Endothelial cell of umbilical vein (primary cell): ENCODE results near the gene KIF26B. TPM values are rescaled to one million over a fixed set of nuclear protein-coding genes. Genes with fewer than 3 reads are reported as not detected.

Source experiments
- BruUV-seq: library from RNA; stranded (reverse); fragments of 400-500 nt; replicated peaks from 2 replicates; lab custom pipeline; 2021; lab: Mats Ljungman, UMichigan
- CTCF ChIA-PET: fragments of 300-600, 350-600 bp; sonication (Branson Sonifier 250); formaldehyde crosslinking; loops from one replicate; lab custom pipeline; 2021; ENCODE audit warnings: antibody characterized with exemption, inconsistent platforms; lab: Charles Lee
- POLR2A ChIA-PET: fragments of 300-600, 350-600 bp; sonication (Branson Sonifier 250); formaldehyde crosslinking; loops from one replicate; lab custom pipeline; 2021; ENCODE audit warnings: antibody characterized with exemption, inconsistent platforms; lab: Charles Lee
- DNase-seq: peaks from one replicate; pipeline ENCODE4 v3.0.0-alpha.2; 2011; ENCODE audit warnings: low read depth, low spot score
- FAIRE-seq: peaks from 2 replicates; lab custom pipeline; 2011; peaks lifted over from hg19 to GRCh38; lab: Jason Lieb, UNC
- H2AFZ ChIP-seq: 2 replicates; pipeline ENCODE4 v1.6.0; 2012; ENCODE audit warnings: low read depth, low read length, control low read depth, inconsistent platforms
- H3K27ac ChIP-seq: 2 replicates; pipeline ENCODE4 v1.5.1; 2011; ENCODE audit warnings: low read depth, mild to moderate bottlenecking, control low read depth, low read length, moderate library complexity; ENCODE audit not compliant: insufficient read depth
- H3K27me3 ChIP-seq, 2 experiments: 2 replicates each; pipeline versions ENCODE4 v1.6.0 to v1.6.1; 2011; ENCODE audit warnings: low read length in 2 of 2, mixed read lengths in 1 of 2; ENCODE audit not compliant: control insufficient read depth in 2 of 2, insufficient read depth in 2 of 2
- H3K36me3 ChIP-seq, 2 experiments: 2 replicates in 1 of 2; 3 replicates in 1 of 2; pipeline ENCODE4 v1.5.1; 2011; ENCODE audit warnings: low read length in 2 of 2, mild to moderate bottlenecking in 1 of 2, moderate library complexity in 1 of 2; ENCODE audit not compliant: control insufficient read depth in 2 of 2, insufficient read depth in 2 of 2; ENCODE audit errors: extremely low read depth in 1 of 2
- H3K4me1 ChIP-seq: 3 replicates; pipeline ENCODE4 v1.5.1; 2011; ENCODE audit warnings: mild to moderate bottlenecking, low read length; ENCODE audit not compliant: control insufficient read depth, insufficient read depth; ENCODE audit errors: extremely low read depth
- H3K4me2 ChIP-seq: 2 replicates; pipeline ENCODE4 v1.6.1; 2011; ENCODE audit warnings: low read length, control low read depth, mixed read lengths; ENCODE audit not compliant: insufficient read depth
- H3K4me3 ChIP-seq, 3 experiments: fragments of 200-600 bp in 1 of 3; sonication (generic), shearing (Covaris generic) in 1 of 3; replicated peaks in 1 of 3; 2 replicates each; pipeline ENCODE4 v1.5.1; 2011 to 2016; ENCODE audit warnings: control low read depth in 3 of 3, low read length in 3 of 3, mild to moderate bottlenecking in 2 of 3, inconsistent platforms in 1 of 3, low read depth in 1 of 3, moderate library complexity in 1 of 3; ENCODE audit not compliant: insufficient read depth in 1 of 3
- H3K79me2 ChIP-seq: 2 replicates; pipeline ENCODE4 v1.6.0; 2012; ENCODE audit warnings: low read length, inconsistent platforms; ENCODE audit not compliant: control insufficient read depth, insufficient read depth
- H3K9ac ChIP-seq: replicated peaks from 2 replicates; pipeline ENCODE3; 2011; ENCODE audit warnings: low read length, control low read depth; ENCODE audit not compliant: insufficient read depth; ENCODE audit errors: extremely low read depth
- H3K9me1 ChIP-seq: replicated peaks from 3 replicates; pipeline ENCODE4 v1.6.0; 2011; ENCODE audit warnings: mild to moderate bottlenecking, low read length; ENCODE audit not compliant: control insufficient read depth, insufficient read depth; ENCODE audit errors: extremely low read depth
- H3K9me3 ChIP-seq: replicated peaks from 2 replicates; pipeline ENCODE4 v1.5.1; 2012; ENCODE audit warnings: low read length, inconsistent platforms; ENCODE audit not compliant: control insufficient read depth, insufficient read depth
- H4K20me1 ChIP-seq: replicated peaks from 2 replicates; pipeline ENCODE3; 2011; ENCODE audit warnings: mild to moderate bottlenecking, low read length; ENCODE audit not compliant: control insufficient read depth, insufficient read depth; ENCODE audit errors: extremely low read depth
- CTCF ChIP-seq, 2 donors: IDR thresholded peaks; 1 replicate in 1 of 2; 2 replicates in 1 of 2; pipeline ENCODE4 v1.5.1; 2011; ENCODE audit warnings: low read length in 2 of 2, mild to moderate bottlenecking in 2 of 2, moderate library complexity in 2 of 2, control low read depth in 1 of 2, inconsistent platforms in 1 of 2, low read depth in 1 of 2; ENCODE audit not compliant: insufficient read depth in 1 of 2; ENCODE audit errors: extremely low read depth in 1 of 2
- EZH2 ChIP-seq: IDR thresholded peaks from 2 replicates; pipeline ENCODE4 v1.6.1; 2012; ENCODE audit warnings: borderline replicate concordance, low read depth, mild to moderate bottlenecking, moderate library complexity, low read length, inconsistent platforms; ENCODE audit not compliant: severe bottlenecking
- FOS ChIP-seq: IDR thresholded peaks from 2 replicates; pipeline ENCODE4 v1.6.1; 2011; ENCODE audit warnings: mild to moderate bottlenecking, low read length, moderate library complexity, borderline replicate concordance; ENCODE audit not compliant: insufficient read depth
- GATA2 ChIP-seq: IDR thresholded peaks from 2 replicates; pipeline ENCODE4 v1.7.0; 2011; ENCODE audit warnings: low read depth, mild to moderate bottlenecking, moderate library complexity, mixed read lengths, low read length; ENCODE audit not compliant: insufficient read length, insufficient read depth
- JUN ChIP-seq: IDR thresholded peaks from 2 replicates; pipeline ENCODE4 v1.6.1; 2011; ENCODE audit warnings: borderline replicate concordance, low read depth; ENCODE audit not compliant: insufficient read length, insufficient read depth
- MAX ChIP-seq: IDR thresholded peaks from 2 replicates; pipeline ENCODE4 v1.6.1; 2011; ENCODE audit not compliant: insufficient read depth, insufficient read length
- MYC ChIP-seq: IDR thresholded peaks from one replicate; pipeline ENCODE4 v1.6.1; 2011; ENCODE audit warnings: mild to moderate bottlenecking, low read depth, low read length
- POLR2A ChIP-seq: IDR thresholded peaks from 2 replicates; pipeline ENCODE4 v1.6.1; 2012; ENCODE audit warnings: low read depth, mild to moderate bottlenecking, control low read depth, low read length
- POLR2AphosphoS5 ChIP-seq: IDR thresholded peaks from 2 replicates; pipeline ENCODE4 v1.6.1; 2012; ENCODE audit warnings: low read depth, mild to moderate bottlenecking, control low read depth, low read length, moderate library complexity; ENCODE audit not compliant: insufficient read depth
- dilution Hi-C: fragments of 300-500 bp; cut with MboI; formaldehyde crosslinking; loops from one replicate; pipeline ENCODE4 v1.15.0; 2019; ENCODE audit warnings: low sequenced_read_pairs; ENCODE audit not compliant: extremely low pct_ligation_motif_present
- intact Hi-C: fragments of 100-400 bp; cut with micrococcal nuclease; formaldehyde crosslinking; loops from one replicate; pipeline ENCODE4 v1.10.0; 2022
- polyA plus RNA-seq, 4 experiments: library from polyadenylated mRNA; depleted of rRNA in 3 of 4; stranded (reverse) in 3 of 4; unstranded in 1 of 4; fragments of >200 nt; gene quantifications; 2 replicates each; pipeline versions ENCODE4 v1.2.1 to v1.2.3, GENCODE V29; 2011 to 2012; ENCODE audit warnings: missing spikeins in 1 of 4
- total RNA-seq: library from RNA; stranded (reverse); gene quantifications from 2 replicates; pipeline ENCODE4 v1.2.3, GENCODE V29; 2021

The KIF26B gene
- total and polyA plus RNA-seq, 2 donors (not counting 3 experiments of a cell fraction or from before 2014, with no cell fraction given): 0.04 to 0.49 TPM

- ChIA-PET CTCF (no interaction called here), POLR2A (no interaction called here)
- H3K79me2 ChIP-seq: no peaks in the 10 kb centered on the region
- no peak for DNase-seq
- no peak overlapping the region for H3K27ac ChIP-seq
- no peaks in the 10 kb centered on the region for H3K36me3 ChIP-seq
- H3K9me3 ChIP-seq: no peaks in the 10 kb centered on the region
- H3K4me2 ChIP-seq: no peak overlapping the region
- no peaks in the 10 kb centered on the region for H4K20me1 ChIP-seq
- no TSS peak for BruUV-seq
- intact Hi-C loops: no loop called here
- H2AFZ ChIP-seq: no peak overlapping the region
- H3K4me1 ChIP-seq: no peaks in the 10 kb centered on the region
- TF ChIP-seq GATA2 (no peak), MYC (no peak), FOS (no peak), JUN (no peak), POLR2A (no peak)
- no peak overlapping the region for H3K9ac ChIP-seq
- H3K4me3 ChIP-seq: no peak overlapping the region
- no peaks in the 10 kb centered on the region for H3K27me3 ChIP-seq
- no peak for FAIRE-seq
- dilution Hi-C loops: no loop called here
- H3K9me1 ChIP-seq: no peaks in the 10 kb centered on the region
These were observed 309.5 kb downstream of the KIF26B start for GRCh38 chr1:245464290-245464689.

- no TSS peak for BruUV-seq
- DNase-seq (no peak), FAIRE-seq (no peak)
- H3K9ac ChIP-seq: no peak overlapping the region
- no peaks in the 10 kb centered on the region for H3K9me1 ChIP-seq
- H3K27me3 ChIP-seq: no peaks in the 10 kb centered on the region
- TF ChIP-seq JUN (no peak), EZH2 (no peak), MAX (no peak), FOS (no peak), MYC (no peak), CTCF (IDR thresholded peaks at IDR 0.05; ENCODE audit: extremely low read depth in 1 of 2, insufficient read depth in 1 of 2, low read depth in 1 of 2, low read length in 2 of 2) (no peak), POLR2AphosphoS5 (no peak), POLR2A (no peak), GATA2 (no peak)
- H3K4me1 ChIP-seq: no peaks in the 10 kb centered on the region
- ChIA-PET CTCF (no interaction called here), POLR2A (no interaction called here)
- H3K36me3 ChIP-seq: no peaks in the 10 kb centered on the region
- no peak overlapping the region for H3K4me3 ChIP-seq
- no peaks in the 10 kb centered on the region for H4K20me1 ChIP-seq
- H3K9me3 ChIP-seq: no peaks in the 10 kb centered on the region
- no peak overlapping the region for H3K27ac ChIP-seq
- no peak overlapping the region for H2AFZ ChIP-seq
- no peak overlapping the region for H3K4me2 ChIP-seq
- intact Hi-C loops: no loop called here
- H3K79me2 ChIP-seq: no peaks in the 10 kb centered on the region
- dilution Hi-C loops: no loop called here
These were observed 310.9 kb downstream of the KIF26B start for GRCh38 chr1:245465666-245466065.
